Measurements from ENCODE around the gene FTSJ3.
"Not testable (repeated sequence)": the region's sequence is repeated elsewhere in the genome, so short reads cannot be mapped to it uniquely, and the experiment has no call there.

The FTSJ3 gene

DNA sequence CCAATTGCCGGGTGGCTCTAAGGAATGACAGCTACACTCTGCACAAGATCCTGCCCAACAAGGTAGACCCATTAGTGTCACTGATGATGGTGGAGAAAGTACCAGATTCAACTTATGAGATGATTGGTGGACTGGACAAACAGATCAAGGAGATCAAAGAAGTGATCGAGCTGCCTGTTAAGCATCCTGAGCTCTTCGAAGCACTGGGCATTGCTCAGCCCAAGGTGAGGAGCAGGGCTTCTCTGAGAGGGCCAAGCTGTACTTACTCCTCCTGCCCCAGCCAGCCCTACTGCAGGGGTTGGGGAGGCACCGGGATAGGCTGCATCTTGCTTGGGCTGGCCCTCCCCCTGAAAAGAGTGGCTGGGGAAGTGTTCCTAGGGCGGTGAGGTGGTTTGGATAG lies 2.8 kb upstream of the FTSJ3 start:
- DNase-seq (ENCODE audit: low read depth in 3 of 3), result no peak

DNA sequence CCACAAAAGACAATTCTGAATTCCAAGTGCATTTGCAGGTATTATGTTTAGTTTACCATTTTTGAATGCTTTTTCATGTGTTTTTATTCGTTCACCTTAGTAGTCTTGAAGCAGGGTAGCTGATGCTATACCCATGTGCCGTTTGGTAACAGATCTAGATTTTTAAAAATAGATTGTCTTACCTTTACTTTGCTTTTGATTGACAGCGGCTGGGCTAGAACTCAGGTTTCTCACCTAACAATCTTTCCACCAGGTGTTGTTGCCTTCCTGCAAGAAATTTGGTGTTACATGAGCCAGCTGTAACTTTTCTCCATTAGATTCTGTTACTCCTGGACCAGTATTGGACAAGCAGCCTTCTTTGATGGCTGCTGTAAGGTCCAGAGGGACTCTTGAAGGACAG lies 1.5 kb upstream of the FTSJ3 start:
- DNase-seq (ENCODE audit: low read depth in 3 of 3), result no peak

GRCh38 chr17:63827801-63828221 lies 348 bp upstream of the FTSJ3 start:
- no peak for DNase-seq (ENCODE audit: low read depth in 3 of 3)

- DNase-seq (ENCODE audit: low read depth in 3 of 3), result no peak
These were observed 928 bp downstream of the FTSJ3 start for GRCh38 chr17:63826468-63827001.

- DNase-seq (ENCODE audit: low read depth in 3 of 3), result no peak
These were observed 3.1 kb downstream of the FTSJ3 start for GRCh38 chr17:63824362-63824761.

GRCh38 chr17:63823659-63824331 lies 3.7 kb downstream of the FTSJ3 start:
- DNase-seq (ENCODE audit: low read depth in 3 of 3), result no peak

GRCh38 chr17:63822537-63822936 lies 4.9 kb downstream of the FTSJ3 start:
- DNase-seq (ENCODE audit: low read depth in 3 of 3), result no peak

DNA sequence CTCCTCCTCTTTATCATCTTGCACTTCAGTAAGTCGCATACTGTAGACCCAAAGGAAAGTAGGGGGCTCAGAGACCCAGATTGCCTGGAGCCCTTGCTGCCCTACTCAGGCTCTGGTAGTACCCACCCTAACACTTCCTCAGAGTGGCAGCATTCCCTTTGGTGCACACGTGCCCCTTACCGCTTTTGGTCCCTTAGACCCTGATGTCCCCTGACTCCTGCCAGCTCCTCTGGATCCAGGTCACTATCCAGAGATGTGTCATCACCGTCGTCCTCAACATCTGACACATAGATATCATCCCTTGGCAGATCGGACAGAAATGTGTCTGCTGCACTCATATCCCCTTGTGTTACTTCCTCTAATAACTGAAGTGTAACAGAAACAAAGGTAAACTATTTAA lies 5.7 kb downstream of the FTSJ3 start:
- no peak for DNase-seq (ENCODE audit: low read depth in 3 of 3)

GRCh38 chr17:63820963-63821561 lies 6.4 kb downstream of the FTSJ3 start:
- no peak for DNase-seq (ENCODE audit: low read depth in 3 of 3)

DNA sequence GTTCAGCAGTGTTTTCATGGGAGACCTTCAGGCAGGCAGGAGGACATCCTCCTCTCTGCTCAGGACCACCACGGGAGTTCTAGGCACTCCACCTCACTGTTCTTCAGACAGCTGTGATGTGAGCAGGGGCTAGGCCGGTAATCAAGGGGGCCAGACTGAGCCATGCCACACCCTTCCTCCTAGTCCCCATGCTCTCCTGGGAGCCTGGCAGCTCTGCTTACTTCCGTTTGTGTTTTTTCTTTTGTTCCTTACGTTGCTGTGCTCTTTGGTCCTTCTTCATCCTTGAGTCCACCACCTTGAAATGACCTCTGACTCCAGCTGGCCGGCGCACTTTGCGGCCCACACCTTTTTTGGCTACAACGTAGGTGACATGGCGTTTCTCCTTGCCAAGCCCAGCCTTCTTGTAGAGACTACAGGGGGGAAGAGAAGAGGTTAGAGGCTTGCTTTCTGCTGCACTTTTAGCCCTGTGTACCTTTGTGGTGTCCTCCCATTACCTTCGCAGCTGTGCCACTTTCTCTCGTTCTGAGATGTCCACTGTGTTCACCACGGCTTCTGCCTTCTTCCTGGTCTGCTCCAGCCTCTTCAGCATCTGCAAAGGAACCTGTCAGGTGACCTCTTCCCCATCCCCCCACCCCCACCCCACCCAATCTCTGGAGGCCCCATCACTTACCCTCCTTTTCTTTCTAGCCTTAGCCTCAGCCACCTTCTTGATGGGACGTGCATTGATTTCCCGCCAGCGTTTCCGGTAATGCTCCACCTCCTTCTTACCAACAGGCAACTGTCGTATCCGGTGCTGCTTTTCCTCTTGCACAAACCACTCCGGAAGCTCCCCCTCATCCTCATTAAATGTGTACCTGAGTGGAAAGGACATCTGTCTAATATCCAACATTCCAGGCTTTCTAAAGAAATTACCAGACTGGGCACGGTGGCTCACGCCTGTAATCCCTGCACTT lies 7.6 kb downstream of the FTSJ3 start:
- no peak for DNase-seq (ENCODE audit: low read depth in 3 of 3)

GRCh38 chr17:63819131-63819530 lies 8.3 kb downstream of the FTSJ3 start:
- DNase-seq (ENCODE audit: low read depth in 3 of 3), result no peak

DNA sequence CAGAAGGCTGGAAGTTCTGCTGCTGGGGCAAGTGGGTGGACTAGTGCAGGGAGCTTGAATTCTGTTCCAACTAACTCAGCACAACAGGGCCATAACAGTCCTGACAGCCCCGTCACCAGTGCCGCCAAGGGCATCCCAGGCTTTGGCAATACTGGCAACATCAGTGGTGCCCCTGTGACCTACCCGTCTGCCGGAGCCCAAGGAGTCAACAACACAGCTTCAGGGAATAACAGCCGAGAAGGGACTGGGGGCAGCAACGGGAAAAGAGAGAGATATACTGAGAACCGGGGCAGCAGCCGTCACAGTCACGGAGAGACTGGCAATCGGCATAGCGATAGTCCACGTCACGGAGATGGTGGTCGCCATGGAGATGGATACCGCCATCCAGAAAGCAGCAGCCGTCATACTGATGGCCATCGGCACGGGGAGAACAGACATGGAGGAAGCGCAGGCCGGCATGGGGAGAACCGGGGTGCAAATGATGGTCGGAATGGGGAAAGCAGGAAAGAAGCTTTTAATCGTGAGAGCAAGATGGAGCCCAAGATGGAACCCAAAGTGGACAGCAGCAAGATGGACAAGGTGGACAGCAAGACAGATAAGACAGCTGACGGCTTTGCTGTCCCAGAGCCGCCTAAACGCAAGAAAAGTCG lies 9.6 kb downstream of the FTSJ3 start:
- no peak for DNase-seq (ENCODE audit: low read depth in 3 of 3)

GRCh38 chr17:63816669-63817068 lies 10.8 kb downstream of the FTSJ3 start:
- no peak for DNase-seq (ENCODE audit: low read depth in 3 of 3)

DNA sequence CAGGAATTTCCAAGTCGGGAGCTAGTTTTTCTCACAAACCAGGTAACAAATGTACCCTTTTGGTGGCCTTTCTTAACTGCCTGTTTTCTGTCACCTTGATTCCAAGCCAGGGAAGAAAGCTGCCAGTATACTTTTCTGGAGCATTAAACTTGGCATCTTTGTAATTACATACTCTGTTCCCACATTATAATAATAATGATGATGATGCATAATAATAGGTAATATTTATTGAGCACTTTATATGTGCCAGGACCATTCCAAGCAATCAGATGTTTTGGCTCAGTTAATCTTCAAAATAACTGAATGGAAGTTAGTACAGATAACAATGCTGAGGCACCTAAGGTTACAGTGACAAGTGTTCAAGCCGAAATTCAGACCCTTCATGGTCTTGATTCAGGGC lies 11.3 kb downstream of the FTSJ3 start:
- DNase-seq (ENCODE audit: low read depth in 3 of 3), result no peak

DNA sequence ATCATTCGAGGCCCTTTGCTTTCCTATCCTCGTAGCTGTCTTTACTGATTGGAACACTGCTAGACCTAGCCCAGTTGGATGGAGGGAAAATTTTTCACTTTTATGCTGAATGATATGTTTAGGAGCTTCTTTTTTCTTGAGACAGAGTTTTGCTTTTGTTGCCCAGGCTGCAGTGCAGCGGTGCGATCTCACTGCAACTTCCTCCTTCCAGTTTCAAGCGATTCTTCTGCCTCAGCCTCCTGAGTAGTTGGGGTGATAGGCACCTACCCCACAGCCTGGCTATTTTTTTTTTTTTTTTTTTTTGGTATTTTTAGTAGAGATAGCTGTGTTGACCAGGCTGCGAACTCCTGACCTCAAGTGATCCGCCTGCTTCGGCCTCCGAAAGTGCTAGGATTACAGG lies 17.5 kb downstream of the FTSJ3 start:
- DNase-seq (ENCODE audit: low read depth in 3 of 3), result no peak

- DNase-seq (ENCODE audit: low read depth in 3 of 3), result no peak
These were observed 21.9 kb downstream of the FTSJ3 start for GRCh38 chr17:63805591-63805990.

- DNase-seq (ENCODE audit: low read depth in 3 of 3), result no peak
These were observed 23.1 kb downstream of the FTSJ3 start for GRCh38 chr17:63804328-63804727.

DNA sequence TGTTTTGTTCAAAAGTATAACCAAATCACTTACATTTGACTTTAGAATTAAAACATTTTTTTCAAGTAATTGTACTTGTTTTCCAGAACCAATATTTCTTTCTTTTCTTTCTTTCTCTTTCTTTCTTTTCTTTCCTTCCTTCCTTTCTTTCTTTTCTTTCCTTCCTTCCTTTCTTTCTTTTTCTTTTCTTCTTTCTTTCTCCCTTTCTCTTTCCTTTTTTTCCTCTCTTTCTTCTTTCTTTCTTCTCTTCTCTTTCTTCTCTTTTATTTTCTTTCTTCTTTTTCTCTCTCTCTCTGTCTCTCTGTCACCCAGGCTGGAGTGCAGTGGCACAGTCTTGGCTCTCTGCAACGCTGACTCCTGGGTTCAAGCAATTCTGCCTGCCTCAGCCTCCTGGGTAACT lies 26.7 kb downstream of the FTSJ3 start:
- no peak for DNase-seq (ENCODE audit: low read depth in 3 of 3)

DNA sequence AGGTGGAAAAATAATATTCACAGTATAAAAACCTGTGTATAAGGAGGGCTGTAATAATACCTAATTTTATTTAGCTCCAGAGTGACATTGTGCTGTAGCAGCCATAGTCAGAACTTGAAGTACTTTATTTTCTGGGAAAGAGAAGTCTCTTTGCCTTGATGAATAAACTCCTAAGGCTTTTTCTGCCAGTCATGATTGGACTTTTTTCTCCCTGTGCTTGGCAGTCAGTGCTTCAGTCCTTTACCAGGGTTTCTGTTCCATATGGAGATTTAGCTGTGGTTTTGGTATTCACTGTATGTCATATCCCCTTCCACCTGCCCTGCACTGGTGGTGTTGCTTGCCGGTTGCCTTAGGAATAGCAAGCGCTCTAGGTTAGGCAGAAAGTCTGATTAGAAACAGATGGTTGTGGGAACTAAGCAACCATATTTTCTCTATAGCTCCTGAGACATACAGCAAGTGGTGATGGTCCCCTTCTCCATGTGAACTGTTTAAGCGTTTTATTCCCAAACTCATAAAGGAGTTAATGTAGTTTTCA lies 28.8 kb downstream of the FTSJ3 start:
- no peak for DNase-seq (ENCODE audit: low read depth in 3 of 3)

DNA sequence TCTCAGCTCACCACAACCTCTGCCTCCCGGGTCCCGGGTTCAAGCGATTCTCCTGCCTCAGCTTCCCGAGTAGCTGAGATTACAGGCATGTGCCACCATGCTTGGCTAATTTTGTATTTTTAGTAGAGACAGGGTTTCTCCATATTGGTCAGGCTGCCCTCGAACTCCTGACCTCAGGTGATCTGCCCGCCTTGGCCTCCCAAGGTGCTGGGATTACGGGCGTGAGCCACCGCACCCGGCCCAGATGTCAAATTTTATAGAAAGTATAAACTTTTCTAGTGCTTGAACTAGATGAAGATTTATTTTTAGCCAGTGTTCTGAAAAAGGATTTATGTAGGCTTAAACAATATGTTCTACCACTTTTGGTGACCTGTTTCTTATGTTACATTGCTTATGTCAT lies 31.1 kb downstream of the FTSJ3 start:
- DNase-seq (ENCODE audit: low read depth in 3 of 3), result not testable (repeated sequence)

- DNase-seq (ENCODE audit: low read depth in 3 of 3), result no peak
These were observed 35.3 kb downstream of the FTSJ3 start for GRCh38 chr17:63792055-63792729.

Data from stimulated activated CD4-positive, alpha-beta T cell treated with anti-CD3 and anti-CD28 coated beads, TNF-alpha, amount 100 ng/mL, for 48 hours (primary cell).